ENCODE measurements around the gene PMIS2. TPM values are rescaled to one million over a fixed set of nuclear protein-coding genes. Genes with fewer than 3 reads are reported as not detected.
A peak's percentile ranks its signal among the peaks of the same experiment; 100 is the strongest.

The PMIS2 gene
- total RNA-seq, 1 experiment from 2014 or later, result not detected

GRCh38 chr19:35545855-35546381, 40.1 kb upstream of the PMIS2 start:
- CTCF ChIA-PET, result interaction anchor here (0.5 to 1.6 kb wide), 2 partner anchors 36 to 98 kb away, joined by 3 read pairs; no protein-coding TSS in a partner anchor
- Mint-ChIP-seq H3K4me3 (ENCODE audit: unreplicated experiment) (peak overlapping the region; percentile 95), H3K9me3 (ENCODE audit: unreplicated experiment) (no peaks in the 10 kb centered on the region), H3K27ac (ENCODE audit: unreplicated experiment) (peak overlapping the region; percentile 91), H3K27me3 (ENCODE audit: insufficient read depth, unreplicated experiment) (no peaks in the 10 kb centered on the region), H3K36me3 (ENCODE audit: insufficient read depth, unreplicated experiment) (peaks cover 19% of the 10 kb centered on the region), H3K4me1 (ENCODE audit: low read depth, unreplicated experiment) (peaks cover 24% of the 10 kb centered on the region)
- peak overlapping the region; percentile 90 for H3K4me3 ChIP-seq (ENCODE audit: low read depth, low read length)
- intact Hi-C loops (cut with micrococcal nuclease; ENCODE audit: unreplicated experiment), result loop anchor here (1.0 to 5.0 kb wide), 3 partner anchors 36 to 96 kb away; partner anchors contain the start of genes ETV2 and RBM42
- H3K4me1 ChIP-seq, result peaks cover 14% of the 10 kb centered on the region
- TF ChIP-seq, protein P1, sequence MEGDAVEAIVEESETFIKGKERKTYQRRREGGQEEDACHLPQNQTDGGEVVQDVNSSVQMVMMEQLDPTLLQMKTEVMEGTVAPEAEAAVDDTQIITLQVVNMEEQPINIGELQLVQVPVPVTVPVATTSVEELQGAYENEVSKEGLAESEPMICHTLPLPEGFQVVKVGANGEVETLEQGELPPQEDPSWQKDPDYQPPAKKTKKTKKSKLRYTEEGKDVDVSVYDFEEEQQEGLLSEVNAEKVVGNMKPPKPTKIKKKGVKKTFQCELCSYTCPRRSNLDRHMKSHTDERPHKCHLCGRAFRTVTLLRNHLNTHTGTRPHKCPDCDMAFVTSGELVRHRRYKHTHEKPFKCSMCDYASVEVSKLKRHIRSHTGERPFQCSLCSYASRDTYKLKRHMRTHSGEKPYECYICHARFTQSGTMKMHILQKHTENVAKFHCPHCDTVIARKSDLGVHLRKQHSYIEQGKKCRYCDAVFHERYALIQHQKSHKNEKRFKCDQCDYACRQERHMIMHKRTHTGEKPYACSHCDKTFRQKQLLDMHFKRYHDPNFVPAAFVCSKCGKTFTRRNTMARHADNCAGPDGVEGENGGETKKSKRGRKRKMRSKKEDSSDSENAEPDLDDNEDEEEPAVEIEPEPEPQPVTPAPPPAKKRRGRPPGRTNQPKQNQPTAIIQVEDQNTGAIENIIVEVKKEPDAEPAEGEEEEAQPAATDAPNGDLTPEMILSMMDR (IDR thresholded peaks at IDR 0.05; ENCODE audit: insufficient read depth in 1 of 2, low read depth in 1 of 2, low read length in 1 of 2, severe bottlenecking in 1 of 2, unreplicated experiment in 1 of 2), result no peak
- H3K27me3 ChIP-seq (replicated peaks; ENCODE audit: control insufficient read depth, insufficient read depth, low read length), result no peaks in the 10 kb centered on the region
- peaks cover 3% of the 10 kb centered on the region; the same call in 1 of the 2 replicates for H3K36me3 ChIP-seq (ENCODE audit: control insufficient read depth, insufficient read depth, low read length)
- no TSS peak for BruUV-seq (replicated peaks)
- peak; percentile 65 to 68 for DNase-seq
- no peaks in the 10 kb centered on the region for H3K9me3 ChIP-seq
- POLR2A ChIA-PET, result no interaction called here

DNA sequence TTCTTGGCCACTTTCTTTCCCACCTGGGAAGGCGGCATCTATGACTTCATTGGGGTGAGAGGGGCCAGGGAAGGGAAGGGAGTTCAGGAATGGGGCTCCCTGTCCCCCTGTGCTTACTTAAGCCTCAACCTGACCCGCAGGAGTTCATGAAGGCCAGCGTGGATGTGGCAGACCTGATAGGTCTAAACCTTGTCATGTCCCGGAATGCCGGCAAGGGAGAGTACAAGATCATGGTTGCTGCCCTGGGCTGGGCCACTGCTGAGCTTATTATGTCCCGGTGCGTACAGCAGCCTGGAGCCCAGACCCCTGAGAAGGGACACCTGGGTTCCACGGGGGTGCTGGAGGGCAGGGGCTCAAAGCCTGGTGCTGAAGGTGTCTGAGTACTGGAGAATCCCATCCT, 39.4 kb upstream of the PMIS2 start:
- CTCF ChIA-PET, result interaction anchor here (0.5 to 1.6 kb wide), 2 partner anchors 36 to 97 kb away, joined by 3 read pairs; no protein-coding TSS in a partner anchor
- peaks cover 19% of the 10 kb centered on the region for H3K36me3 Mint-ChIP-seq (ENCODE audit: insufficient read depth, unreplicated experiment)

DNA sequence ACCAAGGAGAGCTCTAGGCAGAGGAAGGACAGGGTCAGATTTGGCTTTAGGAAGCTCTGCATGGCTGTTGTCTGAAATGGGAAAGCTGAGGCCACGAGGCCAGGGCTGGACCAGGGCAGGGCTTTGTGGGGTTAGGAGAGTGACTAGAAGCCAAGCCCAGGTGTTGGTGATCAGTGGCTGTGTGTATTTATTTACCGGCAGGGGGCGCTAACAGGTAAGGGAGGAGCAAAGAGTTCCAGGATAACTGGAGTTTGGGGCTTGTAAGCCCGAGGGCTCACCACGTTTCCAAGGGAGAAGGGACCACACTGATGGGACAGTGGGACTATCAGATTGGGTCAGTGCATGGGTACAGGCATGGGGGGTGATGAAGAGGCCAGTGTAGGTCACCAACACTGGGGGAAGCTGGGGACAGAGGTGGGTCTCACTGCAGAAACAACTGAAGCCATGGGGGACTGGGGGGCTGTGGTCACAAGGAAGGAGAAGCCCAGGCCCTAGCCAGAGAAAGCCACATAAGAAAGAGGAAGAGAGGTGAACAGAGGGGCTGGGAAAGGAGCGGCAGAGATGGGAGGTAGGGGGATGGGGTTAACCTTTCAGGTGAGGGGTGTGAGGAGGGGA, 36.7 kb upstream of the PMIS2 start:
- H3K36me3 Mint-ChIP-seq (ENCODE audit: insufficient read depth, unreplicated experiment), result peaks cover 19% of the 10 kb centered on the region
- POLR2A ChIA-PET, result interaction anchor here (0.5 kb wide), 1 partner anchor 59 kb away, joined by 3 read pairs; no protein-coding TSS in a partner anchor
- TF ChIP-seq, protein P1 (IDR thresholded peaks at IDR 0.05; ENCODE audit: insufficient read depth in 1 of 2, low read depth in 1 of 2, low read length in 1 of 2, severe bottlenecking in 1 of 2, unreplicated experiment in 1 of 2), result peak; percentile 49 to 66
- DNase-seq, result peak; percentile 66 to 68
- Histone ChIP-seq H3K27me3 (replicated peaks; ENCODE audit: control insufficient read depth, insufficient read depth, low read length) (no peaks in the 10 kb centered on the region), H3K9me3 (no peaks in the 10 kb centered on the region), H3K4me1 (peaks cover 11% of the 10 kb centered on the region), H3K36me3 (ENCODE audit: control insufficient read depth, insufficient read depth, low read length) (peaks cover 3% of the 10 kb centered on the region; the same call in 1 of the 2 replicates), H3K4me3 (ENCODE audit: low read depth, low read length) (no peak overlapping the region)
- H3K27ac Mint-ChIP-seq (ENCODE audit: unreplicated experiment), result no peak overlapping the region
- intact Hi-C loops (cut with micrococcal nuclease; ENCODE audit: unreplicated experiment), result loop anchor here (1.0 to 5.0 kb wide), 3 partner anchors 78 to 168 kb away; partner anchors contain the start of genes ETV2 and RBM42
- CTCF ChIA-PET, result interaction anchor here (0.9 to 1.5 kb wide), 2 partner anchors 39 to 199 kb away, joined by 3 to 4 read pairs; partner anchors contain the start of gene LIN37
- H3K27me3 Mint-ChIP-seq (ENCODE audit: insufficient read depth, unreplicated experiment), result peaks cover 3% of the 10 kb centered on the region
- H3K4me3 Mint-ChIP-seq (ENCODE audit: unreplicated experiment), result no peak overlapping the region
- H3K9me3 Mint-ChIP-seq (ENCODE audit: unreplicated experiment), result no peaks in the 10 kb centered on the region
- no TSS peak for BruUV-seq (replicated peaks)
- H3K4me1 Mint-ChIP-seq (ENCODE audit: low read depth, unreplicated experiment), result peaks cover 22% of the 10 kb centered on the region

More for the DNA sequence above, 39.4 kb upstream of the PMIS2 start:
- POLR2A ChIA-PET, result no interaction called here
- no peak for DNase-seq
- H3K4me3 ChIP-seq (ENCODE audit: low read depth, low read length), result peak overlapping the region; percentile 90
- no peaks in the 10 kb centered on the region for H3K27me3 Mint-ChIP-seq (ENCODE audit: insufficient read depth, unreplicated experiment)
- peaks cover 3% of the 10 kb centered on the region; the same call in 1 of the 2 replicates for H3K36me3 ChIP-seq (ENCODE audit: control insufficient read depth, insufficient read depth, low read length)
- peaks cover 24% of the 10 kb centered on the region for H3K4me1 Mint-ChIP-seq (ENCODE audit: low read depth, unreplicated experiment)
- intact Hi-C loops (cut with micrococcal nuclease; ENCODE audit: unreplicated experiment), result loop anchor here (5.0 kb wide), 2 partner anchors 81 to 96 kb away; partner anchors contain the start of genes ETV2 and RBM42
- no peaks in the 10 kb centered on the region for H3K27me3 ChIP-seq (replicated peaks; ENCODE audit: control insufficient read depth, insufficient read depth, low read length)
- TF ChIP-seq, protein P1 (IDR thresholded peaks at IDR 0.05; ENCODE audit: insufficient read depth in 1 of 2, low read depth in 1 of 2, low read length in 1 of 2, severe bottlenecking in 1 of 2, unreplicated experiment in 1 of 2), result no peak
- no peaks in the 10 kb centered on the region for H3K9me3 ChIP-seq
- peak overlapping the region; percentile 91 for H3K27ac Mint-ChIP-seq (ENCODE audit: unreplicated experiment)
- no peaks in the 10 kb centered on the region for H3K9me3 Mint-ChIP-seq (ENCODE audit: unreplicated experiment)
- H3K4me1 ChIP-seq, result peaks cover 14% of the 10 kb centered on the region
- peak overlapping the region; percentile 95 for H3K4me3 Mint-ChIP-seq (ENCODE audit: unreplicated experiment)
- TSS peak; percentile 64 for BruUV-seq (replicated peaks)
